ENCODE measurements around the gene CPSF6. TPM values are rescaled to one million over a fixed set of nuclear protein-coding genes. Genes with fewer than 3 reads are reported as not detected.

Gene CPSF6
- total RNA-seq, 4 donors from 2014 or later, result 17.6 to 49.2 (median 29.0) TPM

DNA sequence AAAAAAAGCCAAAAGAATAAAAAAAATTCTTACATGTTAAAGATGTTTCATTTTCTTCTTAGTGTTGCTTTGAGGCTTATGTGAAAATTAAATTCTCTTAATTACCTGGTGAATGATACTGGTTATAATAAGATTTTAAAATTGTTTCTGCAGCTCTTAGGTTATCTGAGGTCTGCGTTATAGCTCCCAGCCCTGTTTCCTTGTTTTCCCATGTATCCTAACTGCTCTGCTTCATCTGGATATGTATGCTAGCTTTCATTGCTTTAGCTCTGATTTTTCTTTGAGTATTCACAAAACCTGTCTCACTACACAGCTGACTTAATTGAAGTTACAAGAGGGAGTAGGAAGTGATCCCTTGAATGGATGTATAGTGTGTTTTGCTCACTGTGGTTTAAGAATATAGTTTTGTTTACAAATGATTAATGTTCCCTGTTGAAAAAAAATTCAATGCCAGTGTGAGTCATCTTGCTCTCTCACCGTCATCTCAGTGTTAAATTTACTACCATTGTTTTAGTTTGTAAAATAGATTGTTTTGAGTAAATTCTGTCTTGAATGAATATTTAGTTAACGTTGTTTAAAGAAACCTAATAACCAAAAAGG lies 26.8 kb downstream of the CPSF6 start:
- Histone ChIP-seq H3K36me3 (peaks cover 16 to 59% (median 37%) of the 10 kb centered on the region in 4 donors), H3K9me3 (no peaks in the 10 kb centered on the region), H3K27ac (replicated peaks in 1 of 4) (no peak overlapping the region), H3K4me1 (no peaks in the 10 kb centered on the region), H3K27me3 (no peaks in the 10 kb centered on the region), H3K4me3 (no peak overlapping the region)
- WGBS, result 70% methylated on average over 3 of the region's 3 CpGs
- no peak for TF ChIP-seq POLR2AphosphoS5 (IDR thresholded peaks at IDR 0.05)
- no peak for TF ChIP-seq EP300 (IDR thresholded peaks at IDR 0.05)
- intact Hi-C loops (cut with DNase I), result no loop called here
- DNase-seq (ENCODE audit: extremely low spot score), result no peak

DNA sequence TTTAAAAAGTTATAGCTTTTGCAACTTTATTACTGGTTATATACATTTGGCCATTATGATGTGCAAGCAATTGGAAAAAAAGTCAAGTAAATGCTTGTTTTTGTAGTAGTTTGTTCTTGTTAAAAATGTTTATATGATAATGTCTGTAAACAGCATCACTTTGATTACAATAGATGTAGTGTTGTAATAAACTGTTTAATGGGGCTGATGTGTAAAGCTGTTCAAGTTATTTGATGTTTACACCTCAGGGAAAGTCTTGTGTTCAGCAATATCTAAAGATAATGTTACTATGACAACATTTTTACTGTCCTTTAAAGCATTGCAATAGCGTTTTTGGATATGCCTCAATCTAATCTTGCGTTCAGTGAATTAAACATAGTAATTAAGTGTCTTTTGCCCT lies 30.4 kb downstream of the CPSF6 start:
- H3K27ac ChIP-seq (replicated peaks in 1 of 4), result no peak overlapping the region
- no peaks in the 10 kb centered on the region for H3K27me3 ChIP-seq
- H3K4me3 ChIP-seq, result no peak overlapping the region
- H3K9me3 ChIP-seq, result no peaks in the 10 kb centered on the region
- H3K36me3 ChIP-seq, result peaks cover 0 to 23% (median 14%) of the 10 kb centered on the region in 4 donors
- TF ChIP-seq POLR2AphosphoS5 (IDR thresholded peaks at IDR 0.05) (no peak), POLR2A (IDR thresholded peaks at IDR 0.05; ENCODE audit: low read depth) (no peak), EP300 (IDR thresholded peaks at IDR 0.05) (no peak)
- TF ChIP-seq, protein P1, sequence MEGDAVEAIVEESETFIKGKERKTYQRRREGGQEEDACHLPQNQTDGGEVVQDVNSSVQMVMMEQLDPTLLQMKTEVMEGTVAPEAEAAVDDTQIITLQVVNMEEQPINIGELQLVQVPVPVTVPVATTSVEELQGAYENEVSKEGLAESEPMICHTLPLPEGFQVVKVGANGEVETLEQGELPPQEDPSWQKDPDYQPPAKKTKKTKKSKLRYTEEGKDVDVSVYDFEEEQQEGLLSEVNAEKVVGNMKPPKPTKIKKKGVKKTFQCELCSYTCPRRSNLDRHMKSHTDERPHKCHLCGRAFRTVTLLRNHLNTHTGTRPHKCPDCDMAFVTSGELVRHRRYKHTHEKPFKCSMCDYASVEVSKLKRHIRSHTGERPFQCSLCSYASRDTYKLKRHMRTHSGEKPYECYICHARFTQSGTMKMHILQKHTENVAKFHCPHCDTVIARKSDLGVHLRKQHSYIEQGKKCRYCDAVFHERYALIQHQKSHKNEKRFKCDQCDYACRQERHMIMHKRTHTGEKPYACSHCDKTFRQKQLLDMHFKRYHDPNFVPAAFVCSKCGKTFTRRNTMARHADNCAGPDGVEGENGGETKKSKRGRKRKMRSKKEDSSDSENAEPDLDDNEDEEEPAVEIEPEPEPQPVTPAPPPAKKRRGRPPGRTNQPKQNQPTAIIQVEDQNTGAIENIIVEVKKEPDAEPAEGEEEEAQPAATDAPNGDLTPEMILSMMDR (IDR thresholded peaks at IDR 0.05), result no peak
- H3K4me1 ChIP-seq, result no peaks in the 10 kb centered on the region
- WGBS, result 90% methylated on average over 2 of the region's 2 CpGs
- DNase-seq (ENCODE audit: extremely low spot score), result no peak
- intact Hi-C loops (cut with DNase I), result no loop called here

DNA sequence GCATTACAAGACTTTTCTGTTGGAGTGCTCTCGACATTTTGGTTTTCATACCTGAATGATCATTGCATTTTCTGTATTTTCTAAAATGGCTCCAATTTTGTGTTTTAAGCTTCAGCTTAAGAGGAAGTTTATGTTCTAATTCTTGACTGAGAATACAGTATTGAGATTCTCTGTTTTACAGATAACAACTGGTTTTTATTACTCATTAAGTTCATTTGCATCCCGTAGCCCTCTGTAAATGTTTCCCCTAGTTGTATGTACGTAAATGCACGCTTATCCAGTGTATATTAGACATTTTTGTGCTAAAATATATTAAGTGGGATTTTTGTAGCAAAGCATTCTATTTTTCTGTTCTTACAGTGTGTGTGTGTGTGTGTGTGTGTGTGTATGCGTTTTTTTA lies 33.1 kb downstream of the CPSF6 start:
- Histone ChIP-seq H3K4me1 (peaks cover 0 to 9% (median 3%) of the 10 kb centered on the region in 4 donors), H3K27ac (replicated peaks in 1 of 4) (no peak overlapping the region), H3K36me3 (peaks cover 0 to 16% (median 10%) of the 10 kb centered on the region in 4 donors), H3K27me3 (no peaks in the 10 kb centered on the region), H3K9me3 (no peaks in the 10 kb centered on the region), H3K4me3 (no peak overlapping the region)
- intact Hi-C loops (cut with DNase I), result no loop called here
- WGBS, result 90% methylated on average over 5 of the region's 5 CpGs
- DNase-seq (ENCODE audit: extremely low spot score), result no peak
- TF ChIP-seq, protein P1 (IDR thresholded peaks at IDR 0.05), result no peak
- no peak for TF ChIP-seq EP300 (IDR thresholded peaks at IDR 0.05)
- TF ChIP-seq POLR2A (IDR thresholded peaks at IDR 0.05; ENCODE audit: low read depth), result no peak
- no peak for TF ChIP-seq POLR2AphosphoS5 (IDR thresholded peaks at IDR 0.05)

DNA sequence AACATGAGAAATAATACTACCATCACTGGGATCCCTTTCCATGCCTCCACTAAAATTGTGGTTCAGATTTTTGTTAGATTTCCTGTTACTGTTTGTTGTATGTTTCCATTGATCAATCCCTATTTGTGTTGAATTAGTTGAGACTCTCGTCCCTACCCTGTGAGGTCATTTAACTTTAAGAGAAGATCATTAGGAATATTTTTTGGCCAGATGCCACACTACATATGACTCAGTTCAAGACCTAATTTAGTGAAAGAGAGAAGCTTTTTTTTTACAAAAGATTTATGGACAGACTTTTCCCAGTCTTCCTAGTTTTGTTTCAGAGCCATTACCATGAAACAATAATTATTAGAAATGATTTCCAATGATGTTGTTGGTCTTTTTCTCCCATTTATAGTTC lies 35.5 kb downstream of the CPSF6 start:
- H3K9me3 ChIP-seq, result no peaks in the 10 kb centered on the region
- peaks cover 0 to 7% (median 1%) of the 10 kb centered on the region in 4 donors for H3K36me3 ChIP-seq
- H3K4me3 ChIP-seq, result no peak overlapping the region
- TF ChIP-seq POLR2AphosphoS5 (IDR thresholded peaks at IDR 0.05), result no peak
- TF ChIP-seq, protein P1 (IDR thresholded peaks at IDR 0.05), result no peak
- TF ChIP-seq EP300 (IDR thresholded peaks at IDR 0.05), result no peak
- TF ChIP-seq POLR2A (IDR thresholded peaks at IDR 0.05; ENCODE audit: low read depth), result no peak
- DNase-seq (ENCODE audit: extremely low spot score), result no peak
- H3K27ac ChIP-seq (replicated peaks in 1 of 4), result no peak overlapping the region
- H3K4me1 ChIP-seq, result peaks cover 0 to 9% (median 3%) of the 10 kb centered on the region in 4 donors
- H3K27me3 ChIP-seq, result no peaks in the 10 kb centered on the region
- intact Hi-C loops (cut with DNase I), result no loop called here
- 56% methylated on average over 1 of the region's 1 CpG for WGBS

DNA sequence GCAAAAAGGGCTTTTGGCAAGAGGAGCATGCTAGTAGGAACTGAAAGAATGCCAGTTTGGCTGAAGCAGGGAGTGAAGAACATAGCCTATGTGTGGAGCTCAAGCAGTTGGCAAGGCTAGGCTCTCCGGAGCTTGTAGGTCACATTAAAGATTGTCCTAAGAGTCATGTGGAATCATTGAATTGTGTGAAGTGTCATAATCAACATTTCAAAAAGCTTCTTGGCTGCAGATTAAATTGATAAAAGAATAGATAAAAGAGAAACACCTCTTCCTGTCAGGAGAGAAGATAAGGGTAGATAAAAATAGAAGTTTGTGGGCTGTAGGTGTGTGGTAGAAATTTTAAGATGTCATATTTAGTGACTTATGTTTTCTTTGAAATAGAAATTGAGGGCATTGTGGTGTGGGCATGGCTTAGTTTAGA lies 36.1 kb downstream of the CPSF6 start:
- no peak overlapping the region for H3K4me3 ChIP-seq
- intact Hi-C loops (cut with DNase I), result no loop called here
- WGBS, result 69% methylated on average over 1 of the region's 1 CpG
- DNase-seq (ENCODE audit: extremely low spot score), result no peak
- H3K9me3 ChIP-seq, result no peaks in the 10 kb centered on the region
- peaks cover 0 to 9% (median 3%) of the 10 kb centered on the region in 4 donors for H3K4me1 ChIP-seq
- H3K27me3 ChIP-seq, result no peaks in the 10 kb centered on the region
- TF ChIP-seq POLR2AphosphoS5 (IDR thresholded peaks at IDR 0.05) (no peak), POLR2A (IDR thresholded peaks at IDR 0.05; ENCODE audit: low read depth) (no peak), EP300 (IDR thresholded peaks at IDR 0.05) (no peak)
- TF ChIP-seq, protein P1 (IDR thresholded peaks at IDR 0.05), result no peak
- H3K36me3 ChIP-seq, result peaks cover 0 to 1% (median 0%) of the 10 kb centered on the region in 4 donors
- no peak overlapping the region for H3K27ac ChIP-seq (replicated peaks in 1 of 4)
